Measurements from ENCODE around the gene FAM3D.
"Not testable (repeated sequence)": the region's sequence is repeated elsewhere in the genome, so short reads cannot be mapped to it uniquely, and the experiment has no call there.

- TF ChIP-seq CTCF (conservative IDR thresholded peaks at IDR 0.05; ENCODE audit: low read length); EZH2phosphoT487 (IDR thresholded peaks at IDR 0.05; ENCODE audit: borderline replicate concordance): not testable (repeated sequence)
These were observed 42.4 kb upstream of the FAM3D start for GRCh38 chr3:58708983-58709382.

All from Loucy (cell line).